Activated CD4-positive, alpha-beta T cell treated with anti-CD3 and anti-CD28 coated beads, Interleukin-2, amount 50 U/mL, for 16 hours (primary cell): Measurements from ENCODE around the gene GRIN2A.

ENCODE experiments used
- DNase-seq: peaks from one replicate; pipeline ENCODE4 v3.0.0-alpha.2; 2020

Gene GRIN2A

DNA sequence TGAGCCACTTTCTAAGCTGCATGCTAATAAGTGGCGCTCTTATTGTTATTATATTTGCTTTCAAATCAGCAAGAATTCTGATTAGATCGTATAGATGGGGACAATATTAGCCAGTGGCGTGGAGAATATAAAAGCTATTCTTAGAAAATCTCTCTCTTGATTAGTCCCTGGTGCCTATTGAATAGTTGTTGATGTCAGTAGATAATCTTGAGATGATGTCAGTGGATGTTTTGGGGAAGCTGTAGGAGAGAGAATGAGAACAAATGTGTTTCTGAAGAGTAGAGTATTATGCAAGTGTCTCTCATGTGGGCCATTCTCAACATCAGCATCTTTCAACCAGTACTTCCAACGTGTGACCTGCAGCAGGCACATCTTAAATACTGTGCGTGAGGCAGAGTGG is 445.7 kb downstream of the GRIN2A start:
- DNase-seq, result no peak

- no peak for DNase-seq
These were observed 459.1 kb downstream of the GRIN2A start for GRCh38 chr16:9723136-9723535.

DNA sequence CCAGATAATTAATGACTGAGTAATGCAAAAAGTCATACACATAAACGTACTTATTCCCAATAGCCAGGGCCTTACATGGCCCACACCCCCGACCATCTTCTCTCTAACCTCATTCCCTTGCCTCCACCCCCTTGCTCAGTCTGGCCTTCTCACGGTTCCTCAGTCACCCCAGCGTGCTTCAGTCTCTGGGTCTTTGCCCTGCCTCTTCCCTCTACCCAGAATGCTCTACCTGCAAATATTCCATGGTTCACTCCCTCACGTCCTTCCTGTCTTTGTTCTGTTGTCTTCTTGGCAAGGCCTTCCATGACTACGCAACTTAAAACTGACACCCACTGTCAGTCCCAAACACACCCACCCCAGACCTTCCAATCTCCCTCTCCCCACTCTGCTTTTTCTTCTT is 468.3 kb downstream of the GRIN2A start:
- no peak for DNase-seq

DNA sequence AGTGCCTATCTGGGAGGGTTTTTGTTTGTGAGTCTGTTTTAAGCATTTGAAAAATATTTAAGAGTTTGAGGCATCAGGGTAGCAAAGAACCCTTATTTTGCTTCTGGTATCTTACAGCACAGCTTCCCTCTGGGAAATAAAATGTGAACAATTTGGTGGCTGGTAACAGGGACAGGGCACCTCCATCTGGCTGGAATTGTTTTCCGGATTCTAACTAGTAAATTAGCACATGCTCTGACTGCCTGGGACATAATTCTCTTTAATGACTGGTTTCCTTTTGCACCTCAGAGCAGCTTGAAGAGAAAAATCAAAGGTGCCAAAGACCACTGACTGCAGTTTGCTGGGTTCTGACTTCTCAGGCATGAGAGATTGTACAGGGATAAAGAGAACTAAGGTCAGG is 469.1 kb downstream of the GRIN2A start:
- no peak for DNase-seq

- no peak for DNase-seq
These were observed 473.1 kb downstream of the GRIN2A start for GRCh38 chr16:9708972-9709620.

DNA sequence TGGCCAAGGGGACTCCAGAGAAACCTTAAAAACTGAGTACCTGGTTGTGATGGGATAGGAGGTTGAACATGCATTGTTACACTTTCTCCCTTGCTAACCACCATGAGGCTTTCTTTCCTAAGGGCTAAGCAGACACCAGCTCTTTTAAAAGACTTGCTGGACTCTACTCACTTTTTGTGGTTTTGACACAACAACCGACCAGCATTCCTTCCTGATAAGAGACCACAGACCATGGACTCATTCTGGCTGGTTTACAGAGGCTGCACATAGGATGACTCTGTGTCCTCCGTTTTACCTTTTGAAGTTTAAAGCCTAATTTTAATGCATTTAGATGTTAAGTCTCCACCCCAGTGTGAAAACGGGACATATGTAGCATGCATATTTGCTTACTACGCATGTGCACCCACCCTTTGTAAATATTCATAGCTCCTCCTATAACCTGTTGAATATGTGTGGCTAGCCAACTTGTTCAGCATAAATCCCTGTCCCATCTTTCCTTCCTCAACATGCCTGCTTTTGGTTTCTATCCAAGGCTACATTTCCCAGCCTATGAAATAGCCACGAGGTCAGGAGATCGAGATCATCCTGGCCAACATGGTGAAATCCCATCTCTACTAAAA is 475.9 kb downstream of the GRIN2A start:
- no peak for DNase-seq

- no peak for DNase-seq
These were observed 478.5 kb downstream of the GRIN2A start for GRCh38 chr16:9703731-9704130.
